AG09319 (cell line): ENCODE data around the gene ZNF335.

ENCODE experiments used
- DNase-seq: peaks from one replicate; pipeline ENCODE4 v3.0.0-alpha.2; 2010; ENCODE audit warnings: low read depth; ENCODE audit errors: extremely low read depth
- TF ChIP-seq, protein P1 (sequence below): IDR thresholded peaks from 2 replicates; pipeline ENCODE4 v1.5.1; 2011; ENCODE audit warnings: low read depth, mild to moderate bottlenecking, inconsistent platforms, low read length, moderate library complexity

The ZNF335 gene

DNA sequence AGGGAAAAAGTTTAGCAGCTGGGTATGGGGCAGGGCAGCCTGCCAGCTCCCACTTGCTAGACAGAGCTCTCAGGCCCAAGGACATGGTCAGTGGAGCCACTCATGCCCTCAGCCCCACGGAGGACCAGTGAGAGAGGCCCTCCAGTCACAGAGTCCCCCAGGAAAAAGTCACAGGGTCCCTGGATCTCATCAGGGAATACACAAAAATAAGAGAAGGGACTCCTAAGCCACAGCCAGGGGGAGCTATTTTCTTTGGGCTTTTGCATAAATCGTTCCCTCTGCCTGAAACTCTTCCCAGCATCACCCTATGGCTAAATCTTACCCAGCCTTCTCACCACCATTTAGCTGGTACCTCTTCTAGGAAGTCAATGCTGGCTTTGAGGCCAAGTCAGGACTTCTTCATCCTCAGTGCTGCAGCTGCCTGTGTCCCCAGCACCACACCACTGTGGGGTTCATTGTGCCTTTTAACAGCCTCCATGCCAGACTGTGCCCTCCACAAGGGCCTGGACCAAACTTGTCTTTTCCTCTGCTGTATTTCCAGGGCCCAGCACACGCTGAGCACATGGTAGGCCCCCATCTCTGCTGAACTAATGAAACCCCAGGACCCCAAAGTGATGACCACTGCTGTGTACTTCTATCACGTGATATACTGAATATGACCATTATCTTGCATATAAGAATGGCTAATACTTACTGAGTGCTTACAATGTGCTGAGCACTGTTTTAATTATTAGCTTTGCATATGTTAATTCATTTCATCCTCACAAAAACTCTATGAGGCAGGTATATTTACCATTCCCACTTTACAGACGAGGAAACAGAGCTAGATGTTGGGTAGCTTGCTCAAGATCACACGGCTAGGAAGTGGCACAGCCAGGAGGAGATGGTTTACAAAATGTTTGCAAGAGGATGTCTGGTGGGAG lies 2.0 kb downstream of the ZNF335 start:
- DNase-seq = no peak

DNA sequence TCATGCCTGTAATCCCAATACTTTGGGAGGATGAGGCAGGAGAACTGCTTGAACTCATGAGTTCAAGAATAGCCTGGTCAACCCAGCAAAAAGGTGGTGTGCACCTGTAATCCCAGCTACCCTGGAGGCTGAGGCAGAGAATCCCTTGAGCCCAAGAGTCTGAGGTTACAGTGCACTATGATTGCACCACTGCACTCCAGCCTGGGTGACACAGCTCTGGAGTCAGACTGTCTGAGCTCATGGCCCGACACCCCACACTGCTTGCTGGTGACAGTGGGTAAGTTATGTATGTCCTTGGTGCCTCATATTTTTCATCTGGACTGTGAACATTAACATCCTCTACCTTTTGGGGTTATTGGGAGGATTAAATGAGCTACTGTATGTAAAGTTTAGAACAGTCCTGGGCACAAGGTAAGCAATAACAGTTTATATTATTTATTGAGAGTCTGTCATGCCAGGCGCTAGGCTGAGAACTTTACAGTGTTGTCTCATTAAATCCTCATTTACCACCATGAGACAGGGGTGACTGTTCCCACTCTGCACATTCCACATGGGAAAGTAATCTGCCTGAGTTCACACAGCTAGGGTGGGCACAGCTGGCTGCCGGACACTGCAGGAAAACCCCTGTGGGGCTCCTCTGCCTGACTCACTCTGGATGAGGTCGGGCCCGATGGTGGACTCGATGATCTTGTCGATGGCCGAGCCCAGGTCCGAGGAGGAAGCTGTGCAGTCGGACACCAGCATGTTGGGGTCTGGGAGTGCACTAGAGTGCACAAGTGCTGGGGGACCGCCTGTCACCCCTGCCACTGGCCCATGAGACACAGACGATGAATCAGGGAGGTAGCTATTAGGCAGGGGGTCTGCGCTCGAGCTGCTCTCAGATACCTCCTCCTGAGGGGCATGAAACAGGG lies 2.9 kb downstream of the ZNF335 start:
- TF ChIP-seq, protein P1, sequence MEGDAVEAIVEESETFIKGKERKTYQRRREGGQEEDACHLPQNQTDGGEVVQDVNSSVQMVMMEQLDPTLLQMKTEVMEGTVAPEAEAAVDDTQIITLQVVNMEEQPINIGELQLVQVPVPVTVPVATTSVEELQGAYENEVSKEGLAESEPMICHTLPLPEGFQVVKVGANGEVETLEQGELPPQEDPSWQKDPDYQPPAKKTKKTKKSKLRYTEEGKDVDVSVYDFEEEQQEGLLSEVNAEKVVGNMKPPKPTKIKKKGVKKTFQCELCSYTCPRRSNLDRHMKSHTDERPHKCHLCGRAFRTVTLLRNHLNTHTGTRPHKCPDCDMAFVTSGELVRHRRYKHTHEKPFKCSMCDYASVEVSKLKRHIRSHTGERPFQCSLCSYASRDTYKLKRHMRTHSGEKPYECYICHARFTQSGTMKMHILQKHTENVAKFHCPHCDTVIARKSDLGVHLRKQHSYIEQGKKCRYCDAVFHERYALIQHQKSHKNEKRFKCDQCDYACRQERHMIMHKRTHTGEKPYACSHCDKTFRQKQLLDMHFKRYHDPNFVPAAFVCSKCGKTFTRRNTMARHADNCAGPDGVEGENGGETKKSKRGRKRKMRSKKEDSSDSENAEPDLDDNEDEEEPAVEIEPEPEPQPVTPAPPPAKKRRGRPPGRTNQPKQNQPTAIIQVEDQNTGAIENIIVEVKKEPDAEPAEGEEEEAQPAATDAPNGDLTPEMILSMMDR = no peak
- DNase-seq = no peak

More for the DNA sequence above, 2.0 kb downstream of the ZNF335 start:
- TF ChIP-seq, protein P1 = peak; percentile 68

DNA sequence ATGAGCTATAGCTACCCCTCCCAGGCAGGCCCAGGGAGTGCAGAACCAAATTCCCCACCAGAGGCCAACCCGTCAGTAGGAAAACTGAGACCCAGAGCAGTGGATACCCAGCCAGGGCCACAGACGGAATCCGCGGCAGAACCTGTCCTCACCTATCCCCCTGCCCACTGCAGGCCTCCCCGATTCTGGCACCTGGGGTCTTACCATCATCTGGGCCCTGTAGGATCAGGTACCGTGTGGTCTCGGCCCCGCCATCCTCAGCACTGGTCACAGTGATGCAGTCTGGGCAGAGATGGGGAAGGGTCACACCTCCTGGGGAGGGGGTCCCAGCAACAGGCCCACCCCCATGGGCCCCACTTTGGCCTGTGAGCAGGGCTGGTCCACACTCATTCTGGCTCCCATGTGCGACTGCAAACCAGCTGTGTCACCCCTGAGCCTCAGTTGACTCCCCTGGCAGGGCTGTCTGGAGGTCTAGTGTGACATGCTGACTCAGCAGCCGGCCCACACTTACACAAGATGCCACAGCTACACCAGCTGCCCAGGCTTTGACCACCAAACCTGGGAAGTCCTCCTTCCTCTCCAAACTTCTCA lies 3.8 kb downstream of the ZNF335 start:
- TF ChIP-seq, protein P1 = no peak
- DNase-seq = no peak

DNA sequence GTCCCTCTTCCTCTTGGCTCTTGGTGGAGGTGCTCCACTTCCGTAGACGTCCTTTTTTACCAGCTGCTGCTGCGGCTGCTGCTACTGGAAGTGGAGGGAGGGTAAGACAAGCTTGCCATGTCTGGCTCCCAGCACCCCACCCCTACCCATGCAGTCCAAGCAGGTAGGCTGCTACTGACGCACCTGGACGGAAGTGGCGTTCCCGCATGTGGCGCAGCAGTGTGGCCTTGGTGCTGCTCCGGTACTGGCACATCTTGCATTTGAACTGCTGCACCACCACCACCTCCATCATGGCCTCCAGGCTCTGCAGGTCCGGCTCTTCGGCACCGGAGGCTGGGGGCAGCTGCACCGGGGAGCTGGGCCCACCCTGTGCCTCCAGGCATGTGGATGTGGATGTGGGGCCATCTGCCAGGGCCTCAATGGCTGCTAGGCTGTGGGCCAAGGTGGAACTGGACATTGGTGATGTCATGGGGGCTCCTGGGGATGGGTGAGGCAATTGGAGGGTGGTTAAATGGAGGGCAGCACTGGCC lies 4.4 kb downstream of the ZNF335 start:
- no peak for DNase-seq
- TF ChIP-seq, protein P1 = no peak

DNA sequence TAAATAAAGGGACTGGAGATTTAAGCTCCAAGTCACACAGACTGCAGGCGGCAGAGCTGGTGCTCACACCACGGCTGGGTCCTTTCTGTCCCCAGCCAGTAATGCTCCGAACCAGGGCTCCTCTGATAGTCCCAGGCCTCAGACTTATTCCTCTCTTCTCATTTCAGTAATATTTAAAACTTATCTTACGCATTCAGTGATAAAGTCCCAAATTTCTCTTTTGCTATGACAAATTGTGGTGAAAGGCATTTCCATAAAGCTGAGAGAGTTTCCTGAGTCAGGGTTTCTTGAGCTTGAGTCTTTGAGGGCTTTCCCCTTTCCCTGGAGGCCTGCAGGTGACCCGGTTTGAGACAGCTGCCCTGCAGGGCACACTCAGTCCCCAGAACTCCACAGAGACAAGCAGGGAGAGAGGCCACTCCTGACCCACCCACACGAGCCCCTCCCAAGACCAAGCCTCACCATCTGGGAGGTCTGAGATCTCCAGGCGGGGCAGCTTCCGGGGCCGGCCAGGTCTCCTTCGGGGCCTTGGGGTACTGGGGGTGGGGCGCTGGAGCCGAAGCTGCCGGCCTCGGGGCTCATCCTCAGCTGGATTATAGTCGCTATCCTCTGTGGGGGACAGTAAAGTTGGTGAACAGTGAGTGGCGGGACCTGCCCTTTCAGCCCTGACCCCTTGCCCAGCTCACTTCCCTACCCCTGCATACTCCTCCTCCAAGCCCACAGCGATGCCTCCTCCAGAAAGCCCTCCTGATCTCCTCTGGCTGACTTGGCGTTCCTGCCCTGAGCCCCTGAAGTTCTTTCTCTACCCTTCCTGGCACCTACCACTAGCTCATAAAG lies 6.6 kb downstream of the ZNF335 start:
- no peak for DNase-seq

DNA sequence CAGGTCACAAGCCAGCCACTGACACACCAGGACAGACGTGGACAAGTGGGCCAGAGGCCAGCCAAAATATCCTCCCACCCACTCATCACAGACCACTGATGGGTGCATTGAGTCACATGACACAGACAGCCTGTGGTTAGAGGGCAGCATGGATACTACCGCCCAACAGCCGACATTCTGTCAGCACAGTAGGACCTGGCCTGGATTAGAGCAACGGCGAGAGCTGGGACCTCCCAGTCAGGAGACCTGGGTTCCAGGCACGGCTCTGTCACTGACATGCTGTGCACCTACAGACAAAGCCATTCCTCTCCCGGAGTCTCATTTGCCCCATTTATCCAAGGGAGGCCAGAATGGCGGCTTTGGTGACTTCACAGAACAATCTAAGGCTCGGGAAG lies 8.0 kb downstream of the ZNF335 start:
- DNase-seq = no peak
- TF ChIP-seq, protein P1 = no peak

More for the DNA sequence above, 6.6 kb downstream of the ZNF335 start:
- TF ChIP-seq, protein P1 = no peak
